ENCODE measurements around the gene FBXL3. TPM values are rescaled to one million over a fixed set of nuclear protein-coding genes. Genes with fewer than 3 reads are reported as not detected.

FBXL3 gene
- total and polyA plus RNA-seq, 9 donors, result 38.0 to 94.4 (median 54.9) TPM

- H3K9me3 ChIP-seq, result no peaks in the 10 kb centered on the region
- peaks cover 2% of the 10 kb centered on the region for H3K4me1 ChIP-seq (ENCODE audit: insufficient read depth)
- no peaks in the 10 kb centered on the region for H3K27me3 ChIP-seq
- TF ChIP-seq EP300 (IDR thresholded peaks at IDR 0.05) (no peak), POLR2A (IDR thresholded peaks at IDR 0.05) (no peak), CTCF (IDR thresholded peaks at IDR 0.05) (no peak)
- no peak overlapping the region for H3K27ac ChIP-seq
- intact Hi-C loops (cut with DNase I), result no loop called here
- WGBS, 3 donors, result 32 to 45% (median 32%) methylated on average over 19 of the region's 19 CpGs
- no peaks in the 10 kb centered on the region for H3K36me3 ChIP-seq
- DNase-seq, result peak in 4 of 5 donors; percentile 23 to 51 (median 34)
- no peak overlapping the region for H3K4me3 ChIP-seq
Observed at GRCh38 chr13:76971851-76972829, 54.8 kb downstream of the FBXL3 start.

GRCh38 chr13:76971215-76971614 lies 55.7 kb downstream of the FBXL3 start:
- intact Hi-C loops (cut with DNase I), result no loop called here
- Histone ChIP-seq H3K36me3 (no peaks in the 10 kb centered on the region), H3K27me3 (no peaks in the 10 kb centered on the region), H3K4me3 (no peak overlapping the region), H3K9me3 (no peaks in the 10 kb centered on the region), H3K4me1 (ENCODE audit: insufficient read depth) (peaks cover 2% of the 10 kb centered on the region), H3K27ac (no peak overlapping the region)
- TF ChIP-seq POLR2A (IDR thresholded peaks at IDR 0.05) (no peak), CTCF (IDR thresholded peaks at IDR 0.05) (no peak), EP300 (IDR thresholded peaks at IDR 0.05) (no peak)
- WGBS, 3 donors, result 84 to 91% (median 90%) methylated on average over 3 of the region's 3 CpGs
- no peak for DNase-seq

- intact Hi-C loops (cut with DNase I), result no loop called here
- DNase-seq, result no peak
- no peaks in the 10 kb centered on the region for H3K36me3 ChIP-seq
- H3K27ac ChIP-seq, result no peak overlapping the region
- WGBS, 3 donors, result 71 to 79% (median 76%) methylated on average over 5 of the region's 5 CpGs
- H3K27me3 ChIP-seq, result no peaks in the 10 kb centered on the region
- TF ChIP-seq EP300 (IDR thresholded peaks at IDR 0.05) (no peak), CTCF (IDR thresholded peaks at IDR 0.05) (no peak), POLR2A (IDR thresholded peaks at IDR 0.05) (no peak)
- peaks cover 2% of the 10 kb centered on the region for H3K4me1 ChIP-seq (ENCODE audit: insufficient read depth)
- no peak overlapping the region for H3K4me3 ChIP-seq
- no peaks in the 10 kb centered on the region for H3K9me3 ChIP-seq
Observed at GRCh38 chr13:76969488-76970365, 57.2 kb downstream of the FBXL3 start.

GRCh38 chr13:76968041-76968440 lies 58.9 kb downstream of the FBXL3 start:
- Histone ChIP-seq H3K4me3 (no peak overlapping the region), H3K36me3 (no peaks in the 10 kb centered on the region), H3K27ac (no peak overlapping the region), H3K27me3 (no peaks in the 10 kb centered on the region), H3K4me1 (ENCODE audit: insufficient read depth) (peaks cover 2% of the 10 kb centered on the region), H3K9me3 (no peaks in the 10 kb centered on the region)
- TF ChIP-seq CTCF (IDR thresholded peaks at IDR 0.05) (no peak), EP300 (IDR thresholded peaks at IDR 0.05) (no peak), POLR2A (IDR thresholded peaks at IDR 0.05) (no peak)
- intact Hi-C loops (cut with DNase I), result no loop called here
- 89 to 92% (median 90%) methylated on average over 5 to 6 of the region's 6 CpGs for WGBS, 3 donors
- DNase-seq, result no peak

All from ovary (tissue), 9 donors.